PC-9 (cell line): ENCODE measurements around the gene C19orf25. TPM values are rescaled to one million over a fixed set of nuclear protein-coding genes. Genes with fewer than 3 reads are reported as not detected.

Source experiments
- BruUV-seq: library from RNA; stranded (reverse); fragments of 400-500 nt; replicated peaks from 2 replicates; lab custom pipeline; 2021; lab: Mats Ljungman, UMichigan
- CTCF ChIA-PET: fragments of 300-600 bp; sonication (Branson Sonifier 250); formaldehyde crosslinking; loops from one replicate; lab custom pipeline; 2022; ENCODE audit warnings: antibody characterized with exemption; lab: Charles Lee
- POLR2A ChIA-PET: fragments of 300-600 bp; sonication (Branson Sonifier 250); formaldehyde crosslinking; loops from one replicate; lab custom pipeline; 2022; ENCODE audit warnings: antibody characterized with exemption; ENCODE audit not compliant: unreplicated experiment; lab: Charles Lee
- DNase-seq, 2 experiments: peaks; one replicate each; pipeline versions ENCODE4 v3.0.0 to v3.0.0-alpha.2; 2015 to 2022; ENCODE audit warnings: mixed read lengths in 1 of 2
- H2AFZ ChIP-seq: fragments of 200-600 bp; sonication (generic); 2 replicates; pipeline ENCODE4 v1.8.1; 2017; ENCODE audit warnings: antibody characterized with exemption
- H3F3A ChIP-seq: fragments of 200-600 bp; sonication (generic); 2 replicates; pipeline ENCODE4 v1.8.1; 2017; ENCODE audit warnings: antibody characterized with exemption, mild to moderate bottlenecking, low read depth; ENCODE audit not compliant: insufficient read depth
- H3K27ac ChIP-seq: fragments of 200-600 bp; sonication (generic); 2 replicates; pipeline ENCODE4 v1.6.1; 2016; ENCODE audit warnings: mixed run types
- H3K27me3 ChIP-seq: fragments of 200-600 bp; sonication (generic); 2 replicates; pipeline ENCODE4 v1.6.1; 2016; ENCODE audit warnings: low read depth, mixed run types; ENCODE audit not compliant: insufficient read depth
- H3K36me3 ChIP-seq: fragments of 200-600 bp; sonication (generic); 2 replicates; pipeline ENCODE4 v1.6.1; 2016; ENCODE audit warnings: low read depth, mixed run types
- H3K4me1 ChIP-seq: fragments of 200-600 bp; sonication (generic); replicated peaks from 2 replicates; pipeline ENCODE4 v1.6.1; 2016; ENCODE audit warnings: mixed run types; ENCODE audit not compliant: insufficient read depth
- H3K4me2 ChIP-seq: fragments of 200-600 bp; sonication (generic); 2 replicates; pipeline ENCODE4 v1.6.1; 2017; ENCODE audit warnings: mixed run types
- H3K4me3 ChIP-seq: fragments of 200-600 bp; sonication (generic); 2 replicates; pipeline ENCODE4 v1.6.1; 2016; ENCODE audit warnings: mixed run types
- H3K79me2 ChIP-seq: fragments of 200-600 bp; sonication (generic); 2 replicates; pipeline ENCODE4 v1.6.1; 2017; ENCODE audit warnings: low read depth, mixed run types
- H3K9me2 ChIP-seq: fragments of 200-600 bp; sonication (generic); 2 replicates; pipeline ENCODE4 v1.8.1; 2017; ENCODE audit warnings: mild to moderate bottlenecking; ENCODE audit not compliant: insufficient read depth
- H3K9me3 ChIP-seq: fragments of 200-600 bp; sonication (generic); 2 replicates; pipeline ENCODE4 v1.8.1; 2016; ENCODE audit warnings: low read depth; ENCODE audit not compliant: insufficient read depth
- H4K20me1 ChIP-seq: fragments of 200-600 bp; sonication (generic); 2 replicates; pipeline ENCODE4 v1.8.1; 2017; ENCODE audit not compliant: insufficient read depth
- EZH2 ChIP-seq: fragments of 200-600 bp; sonication (generic); IDR thresholded peaks from 2 replicates; pipeline ENCODE4 v1.8.0; 2017; ENCODE audit warnings: antibody characterized with exemption, low read depth
- intact Hi-C: fragments of 100-400 bp; cut with micrococcal nuclease; formaldehyde crosslinking; loops from one replicate; pipeline ENCODE4 v1.10.0; 2022; ENCODE audit not compliant: unreplicated experiment
- total RNA-seq: library from RNA; stranded (reverse); gene quantifications from 2 replicates; pipeline ENCODE4 v1.2.3, GENCODE V29; 2021
- TF ChIP-seq, protein P1 (sequence below): fragments of 200-600 bp; sonication (generic); conservative IDR thresholded peaks from 2 replicates; pipeline ENCODE4 v1.6.1; 2017; ENCODE audit warnings: mixed run types, antibody characterized with exemption, mild to moderate bottlenecking, moderate library complexity

C19orf25 gene
- total RNA-seq, 1 experiment from 2014 or later = 28.0 TPM

DNA sequence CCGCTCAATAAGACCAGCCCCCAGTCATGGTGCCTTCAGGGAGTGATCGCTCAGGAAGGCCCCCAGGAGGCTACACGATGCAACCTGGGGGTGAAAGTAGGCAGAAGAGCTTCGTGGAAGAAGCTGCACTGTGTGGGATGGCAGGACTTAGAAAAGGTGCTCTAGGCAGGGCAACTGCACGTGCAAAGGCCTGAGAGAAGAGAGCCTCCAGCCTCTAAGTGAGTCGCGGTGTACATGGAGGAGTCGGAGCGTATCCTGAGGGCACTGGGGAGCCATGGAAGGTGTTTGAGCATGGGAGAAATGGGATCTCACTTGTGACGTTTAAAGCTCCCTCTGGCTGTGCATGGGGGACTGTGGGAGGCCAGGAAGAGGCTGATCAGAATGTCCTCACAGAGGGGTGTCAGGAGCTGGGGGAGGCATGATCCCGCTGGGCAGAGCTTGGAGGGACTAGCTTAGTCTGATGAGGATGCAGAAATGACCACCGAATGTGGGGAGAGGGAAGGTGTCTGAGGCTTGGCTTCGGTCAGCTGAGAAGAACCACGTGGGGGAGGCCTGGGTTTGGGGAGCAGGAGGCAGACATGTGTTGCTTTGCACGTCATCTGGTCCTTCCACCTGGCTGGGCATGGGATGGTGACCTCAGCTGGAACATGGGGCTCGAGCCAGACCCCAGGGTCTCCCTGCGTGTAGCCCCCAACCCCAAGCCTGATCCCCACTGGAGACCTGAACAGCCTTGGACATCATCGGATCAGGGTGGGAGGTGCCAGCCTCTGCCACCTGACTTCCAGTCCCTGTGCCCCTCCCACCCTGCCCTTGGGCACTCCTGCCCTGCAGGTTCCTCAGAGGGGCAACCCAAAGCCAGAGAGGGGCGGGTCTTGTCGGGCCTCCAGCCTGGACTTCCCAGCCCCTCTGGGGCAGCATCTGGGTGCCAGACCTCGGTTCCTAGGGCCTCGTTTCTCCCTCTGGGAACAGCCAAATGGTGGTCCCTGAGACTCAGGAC, 28.0 kb downstream of the C19orf25 start:
- Histone ChIP-seq H3F3A (peaks cover 10% of the 10 kb centered on the region), H3K36me3 (no peaks in the 10 kb centered on the region), H3K4me3 (no peak overlapping the region), H3K9me3 (no peaks in the 10 kb centered on the region), H3K4me1 (no peaks in the 10 kb centered on the region), H2AFZ (no peak overlapping the region), H3K27ac (no peak overlapping the region), H3K4me2 (no peak overlapping the region), H3K27me3 (no peaks in the 10 kb centered on the region), H4K20me1 (no peaks in the 10 kb centered on the region), H3K9me2 (no peaks in the 10 kb centered on the region), H3K79me2 (no peaks in the 10 kb centered on the region)
- no peak for DNase-seq
- intact Hi-C loops = no loop called here
- POLR2A ChIA-PET = no interaction called here
- CTCF ChIA-PET = no interaction called here
- BruUV-seq = no TSS peak
- TF ChIP-seq EZH2 = no peak
- TF ChIP-seq, protein P1, sequence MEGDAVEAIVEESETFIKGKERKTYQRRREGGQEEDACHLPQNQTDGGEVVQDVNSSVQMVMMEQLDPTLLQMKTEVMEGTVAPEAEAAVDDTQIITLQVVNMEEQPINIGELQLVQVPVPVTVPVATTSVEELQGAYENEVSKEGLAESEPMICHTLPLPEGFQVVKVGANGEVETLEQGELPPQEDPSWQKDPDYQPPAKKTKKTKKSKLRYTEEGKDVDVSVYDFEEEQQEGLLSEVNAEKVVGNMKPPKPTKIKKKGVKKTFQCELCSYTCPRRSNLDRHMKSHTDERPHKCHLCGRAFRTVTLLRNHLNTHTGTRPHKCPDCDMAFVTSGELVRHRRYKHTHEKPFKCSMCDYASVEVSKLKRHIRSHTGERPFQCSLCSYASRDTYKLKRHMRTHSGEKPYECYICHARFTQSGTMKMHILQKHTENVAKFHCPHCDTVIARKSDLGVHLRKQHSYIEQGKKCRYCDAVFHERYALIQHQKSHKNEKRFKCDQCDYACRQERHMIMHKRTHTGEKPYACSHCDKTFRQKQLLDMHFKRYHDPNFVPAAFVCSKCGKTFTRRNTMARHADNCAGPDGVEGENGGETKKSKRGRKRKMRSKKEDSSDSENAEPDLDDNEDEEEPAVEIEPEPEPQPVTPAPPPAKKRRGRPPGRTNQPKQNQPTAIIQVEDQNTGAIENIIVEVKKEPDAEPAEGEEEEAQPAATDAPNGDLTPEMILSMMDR = no peak

DNA sequence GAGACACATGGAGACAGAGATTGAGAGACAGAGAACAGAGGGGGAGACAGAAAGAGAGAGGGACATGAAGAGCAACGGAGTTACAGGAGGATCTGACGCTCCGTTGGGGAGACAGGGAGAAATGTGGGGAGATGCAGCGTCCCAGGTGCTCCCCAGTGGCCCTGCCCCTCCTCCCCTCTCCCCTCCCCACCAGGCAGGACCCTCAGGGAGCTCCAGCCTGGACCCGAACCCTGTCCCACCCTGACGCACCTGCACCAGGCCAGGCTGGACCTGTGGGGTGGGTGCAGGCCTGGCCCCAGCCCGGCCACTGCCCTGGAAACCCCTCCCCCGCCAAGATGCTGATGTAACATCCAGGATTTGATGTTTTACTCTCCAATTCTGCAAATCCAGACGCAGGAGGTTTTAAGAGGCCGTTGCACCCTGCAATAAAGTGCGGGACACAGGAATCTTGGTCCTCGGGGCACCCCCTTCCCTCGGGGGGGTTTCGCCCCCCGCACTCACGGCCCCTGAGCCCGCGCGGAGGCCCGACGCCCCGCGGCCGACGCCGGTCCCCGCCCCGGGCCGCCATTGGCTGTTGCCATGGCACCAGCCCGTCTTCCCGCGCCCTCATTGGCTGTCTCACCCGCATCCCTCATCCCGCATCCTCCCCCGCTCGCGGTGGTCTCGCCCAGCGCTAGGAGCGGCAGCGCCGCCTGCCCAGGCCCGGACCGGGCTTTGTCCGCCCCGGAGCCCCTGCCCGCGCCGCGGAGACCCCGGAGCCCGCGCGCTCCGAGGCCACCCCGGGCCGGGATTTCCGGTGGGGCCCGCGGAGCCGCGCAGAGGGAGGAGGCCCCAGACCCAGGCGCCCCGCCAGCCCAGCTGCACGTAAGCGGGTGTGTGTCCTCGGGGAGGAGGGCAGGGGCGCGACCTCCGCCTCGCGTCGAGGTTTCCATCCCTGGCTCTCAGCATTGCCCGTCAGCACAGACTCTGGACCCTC, 29.3 kb downstream of the C19orf25 start, which contains the start of gene APC2:
Gene APC2 (plus strand): TSS at position 655 of the 976 bp plus-strand sequence. CDS start 2,881 bp downstream, outside the sequence.
- CTCF ChIA-PET = no interaction called here
- intact Hi-C loops = no loop called here
- no peaks in the 10 kb centered on the region for H3K27me3 ChIP-seq

More for the DNA sequence above, 29.3 kb downstream of the C19orf25 start, which contains the start of gene APC2:
- H3K27ac ChIP-seq = no peak within 1 kb of the TSS
- POLR2A ChIA-PET = no interaction called here
- H3K9me2 ChIP-seq = no peaks in the 10 kb centered on the region
- H4K20me1 ChIP-seq = no peaks in the 10 kb centered on the region
- no peaks in the 10 kb centered on the region for H3K9me3 ChIP-seq
- no peaks in the 10 kb centered on the region for H3K79me2 ChIP-seq
- no peak within 1 kb of the TSS for H3K4me3 ChIP-seq
- H2AFZ ChIP-seq = no peak within 1 kb of the TSS
- H3K36me3 ChIP-seq = no peaks in the 10 kb centered on the region
- no peak within 1 kb of the TSS for H3K4me2 ChIP-seq
- no peaks in the 10 kb centered on the region for H3K4me1 ChIP-seq
- BruUV-seq = no TSS peak
- H3F3A ChIP-seq = peaks cover 7% of the 10 kb centered on the region
- DNase-seq = no peak
- TF ChIP-seq, protein P1 = no peak
- TF ChIP-seq EZH2 = no peak
